HepG2 (cell line): Measurements from ENCODE around the gene TET3. TPM values are rescaled to one million over a fixed set of nuclear protein-coding genes. Genes with fewer than 3 reads are reported as not detected.

Experiments used
- ATAC-seq: fragments of 200-7000 bp; cut with Tn5 transposase; 3 replicates; pipeline ENCODE4 v1.9.1; 2020; ENCODE audit warnings: mild to moderate bottlenecking, moderate library complexity
- BruUV-seq: library from RNA; stranded (reverse); fragments of 400-500 nt; replicated peaks from 2 replicates; lab custom pipeline; 2021; lab: Mats Ljungman, UMichigan
- CTCF ChIA-PET: fragments of 300-600 bp; formaldehyde crosslinking; extraction: SDS; loops from one replicate; lab custom pipeline; 2021; ENCODE audit warnings: low total read pairs, inconsistent platforms, low intra/inter-chr PET ratio; lab: Yijun Ruan, JAX
- POLR2A ChIA-PET: fragments of 350-600 bp; sonication (Branson Sonifier 250); formaldehyde crosslinking; loops from one replicate; lab custom pipeline; 2020; ENCODE audit warnings: antibody characterized with exemption, inconsistent platforms; lab: Yijun Ruan, JAX
- DNase-seq: peaks from one replicate; pipeline ENCODE4 v3.0.0-alpha.2; 2015; ENCODE audit warnings: low spot score
- FAIRE-seq: peaks from 3 replicates; lab custom pipeline; 2011; peaks lifted over from hg19 to GRCh38; lab: Jason Lieb, UNC
- H2AFZ ChIP-seq: one replicate; pipeline ENCODE4 v1.6.1; 2011; ENCODE audit warnings: low read length, inconsistent platforms
- H3K27ac ChIP-seq: fragments of 300-600 bp; 3 replicates; pipeline ENCODE4 v1.8.0; 2011; ENCODE audit warnings: mixed run types, mild to moderate bottlenecking, mixed read lengths, low read length, inconsistent platforms; ENCODE audit not compliant: insufficient read depth; ENCODE audit errors: extremely low read length
- H3K27me3 ChIP-seq, 2 experiments: fragments of 200-600 bp in 1 of 2; 2 replicates in 1 of 2; 3 replicates in 1 of 2; pipeline versions ENCODE4 v1.6.0 to v1.8.0; 2011; ENCODE audit warnings: low read length in 2 of 2, mild to moderate bottlenecking in 2 of 2, moderate library complexity in 2 of 2, inconsistent platforms in 1 of 2; ENCODE audit not compliant: insufficient read depth in 2 of 2, control insufficient read depth in 1 of 2
- H3K36me3 ChIP-seq, 2 experiments: fragments of 200-600 bp in 1 of 2; replicated peaks in 1 of 2; 2 replicates in 1 of 2; 3 replicates in 1 of 2; pipeline versions ENCODE4 v1.5.1 to v1.8.0; 2011; ENCODE audit warnings: low read length in 2 of 2, inconsistent platforms in 1 of 2; ENCODE audit not compliant: insufficient read depth in 2 of 2, control insufficient read depth in 1 of 2
- H3K4me1 ChIP-seq: 2 replicates; pipeline ENCODE4 v1.5.1; 2012; ENCODE audit warnings: low read length, inconsistent platforms; ENCODE audit not compliant: insufficient read depth
- H3K4me2 ChIP-seq: 2 replicates; pipeline ENCODE4 v1.6.0; 2011; ENCODE audit warnings: low read depth, low read length, inconsistent platforms
- H3K4me3 ChIP-seq, 3 experiments: fragments of 200-600 bp in 1 of 3; sonication (generic), shearing (Covaris generic) in 1 of 3; replicated peaks in 1 of 3; 2 replicates each; pipeline ENCODE4 v1.5.1; 2011 to 2016; ENCODE audit warnings: low read length in 3 of 3, inconsistent platforms in 2 of 3, low read depth in 2 of 3, mild to moderate bottlenecking in 2 of 3, control low read depth in 1 of 3, mixed read lengths in 1 of 3; ENCODE audit not compliant: insufficient read depth in 1 of 3
- H3K79me2 ChIP-seq: one replicate; pipeline ENCODE4 v1.6.1; 2011; ENCODE audit warnings: low read length, inconsistent platforms; ENCODE audit not compliant: insufficient read depth
- H3K9ac ChIP-seq: 2 replicates; pipeline ENCODE4 v1.6.0; 2011; ENCODE audit warnings: mild to moderate bottlenecking, low read depth, low read length, inconsistent platforms; ENCODE audit not compliant: insufficient read depth
- H3K9me3 ChIP-seq: 2 replicates; pipeline ENCODE4 v1.5.1; 2012; ENCODE audit warnings: mild to moderate bottlenecking, low read length
- H4K20me1 ChIP-seq: 2 replicates; pipeline ENCODE4 v1.6.0; 2011; ENCODE audit warnings: inconsistent platforms, mild to moderate bottlenecking, low read length, moderate library complexity; ENCODE audit not compliant: insufficient read depth
- ATF7 ChIP-seq, 2 experiments: fragments of 450-650 bp in 1 of 2; sonication (generic) in 1 of 2; formaldehyde crosslinking in 1 of 2; IDR thresholded peaks; 2 replicates each; pipeline versions ENCODE4 v1.4.0 to v1.6.1; 2016 to 2020; ENCODE audit warnings: antibody characterized with exemption in 1 of 2, mild to moderate bottlenecking in 1 of 2, missing genetic modification reagents in 1 of 2
- KAT8 ChIP-seq: IDR thresholded peaks from 2 replicates; pipeline ENCODE4 v1.6.1; 2016; ENCODE audit warnings: missing genetic modification reagents, missing compliant biosample characterization
- RERE ChIP-seq: IDR thresholded peaks from 2 replicates; pipeline ENCODE4 v1.6.1; 2016; ENCODE audit warnings: low read depth, missing genetic modification reagents, missing compliant biosample characterization
- SRF ChIP-seq: IDR thresholded peaks from 2 replicates; pipeline ENCODE4 v1.6.1; 2011; ENCODE audit warnings: mild to moderate bottlenecking, low read depth, low read length, moderate library complexity
- SRSF4 ChIP-seq: fragments of 200-400 bp; formaldehyde crosslinking; IDR thresholded peaks from one replicate; pipeline ENCODE4 v1.6.1; 2018; ENCODE audit warnings: mild to moderate bottlenecking, low read depth, low read length, moderate library complexity; ENCODE audit not compliant: poor library complexity, severe bottlenecking
- ZKSCAN1 ChIP-seq: fragments of 150-350 bp; IDR thresholded peaks from 2 replicates; pipeline ENCODE4 v1.6.1; 2014; ENCODE audit warnings: low read length
- ZNF317 ChIP-seq: sonication (generic); formaldehyde crosslinking; IDR thresholded peaks from 2 replicates; pipeline ENCODE4 v1.5.0; 2020; ENCODE audit warnings: mild to moderate bottlenecking, missing genetic modification reagents
- ZNF326 ChIP-seq: sonication (generic); formaldehyde crosslinking; IDR thresholded peaks from 2 replicates; pipeline ENCODE4 v1.4.0; 2020; ENCODE audit warnings: missing genetic modification reagents, borderline replicate concordance
- ZNF550 ChIP-seq: sonication (generic); formaldehyde crosslinking; IDR thresholded peaks from 2 replicates; pipeline ENCODE4 v1.4.0; 2020; ENCODE audit warnings: mild to moderate bottlenecking, missing genetic modification reagents, borderline replicate concordance
- ZSCAN21 ChIP-seq: sonication (generic); formaldehyde crosslinking; IDR thresholded peaks from 2 replicates; pipeline ENCODE4 v1.8.0; 2022; ENCODE audit warnings: mild to moderate bottlenecking, missing genetic modification reagents, moderate library complexity, borderline replicate concordance
- ZSCAN29 ChIP-seq: sonication (generic); formaldehyde crosslinking; conservative IDR thresholded peaks from 2 replicates; pipeline ENCODE4 v1.4.0; 2020; ENCODE audit warnings: mild to moderate bottlenecking, missing genetic modification reagents
- WGBS: methylation state at CpG from one replicate; pipeline ENCODE4 v1.1.6; 2017; ENCODE audit warnings: low lambda C conversion rate; 5-methylcytosine and 5-hydroxymethylcytosine counted together
- in situ Hi-C: cut with HindIII; loops from 2 replicates; pipeline ENCODE4 v1.10.0; 2017; ENCODE audit warnings: low pct_unique_long_range_greater_than_20kb; ENCODE audit not compliant: extremely low pct_ligation_motif_present
- intact Hi-C: fragments of 100-400 bp; cut with micrococcal nuclease; formaldehyde crosslinking; loops from one replicate; pipeline ENCODE4 v1.10.0; 2022; ENCODE audit not compliant: unreplicated experiment
- polyA plus RNA-seq, 8 experiments: library from polyadenylated mRNA; depleted of rRNA in 3 of 8; stranded (reverse) in 7 of 8; unstranded in 1 of 8; fragments of >200 nt; fragmentation: Illumina TruSeq in 4 of 8; extraction: Trizol in 4 of 8; gene quantifications; 2 replicates each; pipeline versions ENCODE4 v1.2.1 to v1.2.3, GENCODE V29; 2011 to 2016; ENCODE audit warnings: low read depth in 4 of 8, missing spikeins in 1 of 8, mixed read lengths in 1 of 8; ENCODE audit not compliant: insufficient read depth in 1 of 8
- total RNA-seq, 5 experiments: library from RNA; depleted of rRNA; stranded (reverse); fragments of >200 nt; fragmentation: Illumina TruSeq; extraction: Trizol; gene quantifications; 2 replicates each; pipeline ENCODE4 v1.2.3, GENCODE V29; 2016; ENCODE audit warnings: low read depth in 1 of 5

Gene TET3
- total and polyA plus RNA-seq, 2 of the 13 experiments (the other 11 are each of a cell fraction or from before 2014, with no cell fraction given) = 4.3 to 6.8 TPM

GRCh38 chr2:74019516-74019915 is 34.8 kb downstream of the TET3 start:
- no peak overlapping the region for H3K4me3 ChIP-seq
- H2AFZ ChIP-seq = no peak overlapping the region
- TF ChIP-seq ZSCAN29 (no peak), ZNF326 (no peak), SRF (no peak), ZNF317 (CRISPR knock-in tag) (no peak), ATF7 (IDR thresholded peaks at IDR 0.05) (no peak), ATF7 (CRISPR knock-in tag; IDR thresholded peaks at IDR 0.05) (no peak), SRSF4 (no peak), KAT8 (CRISPR knock-in tag) (no peak), RERE (CRISPR knock-in tag) (no peak), ZNF550 (no peak), ZSCAN21 (CRISPR knock-in tag) (no peak), ZKSCAN1 (no peak)
- CTCF ChIA-PET = no interaction called here
- DNase-seq = no peak
- H3K4me1 ChIP-seq = no peaks in the 10 kb centered on the region
- intact Hi-C loops = no loop called here
- H3K9me3 ChIP-seq = no peaks in the 10 kb centered on the region
- H3K27me3 ChIP-seq = no peaks in the 10 kb centered on the region
- peaks cover 3 to 13% of the 10 kb centered on the region in 2 experiments; a peak in 3 of 5 replicates for H3K36me3 ChIP-seq
- FAIRE-seq = no peak
- H3K4me2 ChIP-seq = no peak overlapping the region
- no peak overlapping the region for H3K9ac ChIP-seq
- 90% methylated on average over 5 of the region's 5 CpGs for WGBS
- POLR2A ChIA-PET = no interaction called here
- no peak overlapping the region for H3K27ac ChIP-seq
- no peak for ATAC-seq
- in situ Hi-C loops = no loop called here
- H3K79me2 ChIP-seq = peaks cover 17% of the 10 kb centered on the region
- no peaks in the 10 kb centered on the region for H4K20me1 ChIP-seq
- no TSS peak for BruUV-seq
